ENCODE data around the gene DMTF1. TPM values are rescaled to one million over a fixed set of nuclear protein-coding genes. Genes with fewer than 3 reads are reported as not detected.

Gene DMTF1
- total RNA-seq, 1 donor from 2014 or later = 168 TPM

- peaks cover 4% of the 10 kb centered on the region for H3K9me3 Mint-ChIP-seq (ENCODE audit: unreplicated experiment)
- TF ChIP-seq CTCF (IDR thresholded peaks at IDR 0.05; ENCODE audit: partially characterized antibody, unreplicated experiment) = no peak
- no peak overlapping the region for H3K27ac Mint-ChIP-seq (ENCODE audit: unreplicated experiment)
- H3K36me3 Mint-ChIP-seq (ENCODE audit: unreplicated experiment) = no peaks in the 10 kb centered on the region
- H3K4me1 Mint-ChIP-seq (ENCODE audit: low read depth, unreplicated experiment) = no peaks in the 10 kb centered on the region
- DNase-seq = no peak
- H3K4me3 Mint-ChIP-seq (ENCODE audit: unreplicated experiment) = no peak overlapping the region
- H3K27me3 Mint-ChIP-seq (ENCODE audit: unreplicated experiment) = peaks cover 7% of the 10 kb centered on the region
These were observed 71.4 kb downstream of the DMTF1 start for GRCh38 chr7:87223666-87224065.

- no peak for DNase-seq
- H3K4me1 Mint-ChIP-seq (ENCODE audit: low read depth, unreplicated experiment) = no peaks in the 10 kb centered on the region
- no peak overlapping the region for H3K4me3 Mint-ChIP-seq (ENCODE audit: unreplicated experiment)
- no peaks in the 10 kb centered on the region for H3K36me3 Mint-ChIP-seq (ENCODE audit: unreplicated experiment)
- H3K9me3 Mint-ChIP-seq (ENCODE audit: unreplicated experiment) = peaks cover 4% of the 10 kb centered on the region
- TF ChIP-seq CTCF (IDR thresholded peaks at IDR 0.05; ENCODE audit: partially characterized antibody, unreplicated experiment) = no peak
- H3K27ac Mint-ChIP-seq (ENCODE audit: unreplicated experiment) = no peak overlapping the region
- peaks cover 3% of the 10 kb centered on the region for H3K27me3 Mint-ChIP-seq (ENCODE audit: unreplicated experiment)
These were observed 73.4 kb downstream of the DMTF1 start for GRCh38 chr7:87225696-87226095.

- Mint-ChIP-seq H3K36me3 (ENCODE audit: unreplicated experiment) (no peaks in the 10 kb centered on the region), H3K4me3 (ENCODE audit: unreplicated experiment) (peak overlapping the region; percentile 4), H3K9me3 (ENCODE audit: unreplicated experiment) (peaks cover 4% of the 10 kb centered on the region), H3K27ac (ENCODE audit: unreplicated experiment) (no peak overlapping the region), H3K4me1 (ENCODE audit: low read depth, unreplicated experiment) (no peaks in the 10 kb centered on the region), H3K27me3 (ENCODE audit: unreplicated experiment) (no peaks in the 10 kb centered on the region)
- no peak for DNase-seq
- no peak for TF ChIP-seq CTCF (IDR thresholded peaks at IDR 0.05; ENCODE audit: partially characterized antibody, unreplicated experiment)
These were observed 74.2 kb downstream of the DMTF1 start for GRCh38 chr7:87226495-87226894.

GRCh38 chr7:87231258-87231657 lies 79.0 kb downstream of the DMTF1 start:
- H3K9me3 Mint-ChIP-seq (ENCODE audit: unreplicated experiment) = peaks cover 3% of the 10 kb centered on the region
- H3K27me3 Mint-ChIP-seq (ENCODE audit: unreplicated experiment) = peaks cover 2% of the 10 kb centered on the region
- H3K27ac Mint-ChIP-seq (ENCODE audit: unreplicated experiment) = no peak overlapping the region
- no peaks in the 10 kb centered on the region for H3K4me1 Mint-ChIP-seq (ENCODE audit: low read depth, unreplicated experiment)
- H3K36me3 Mint-ChIP-seq (ENCODE audit: unreplicated experiment) = no peaks in the 10 kb centered on the region
- no peak for TF ChIP-seq CTCF (IDR thresholded peaks at IDR 0.05; ENCODE audit: partially characterized antibody, unreplicated experiment)
- no peak for DNase-seq
- H3K4me3 Mint-ChIP-seq (ENCODE audit: unreplicated experiment) = no peak overlapping the region

- Mint-ChIP-seq H3K4me3 (ENCODE audit: unreplicated experiment) (no peak overlapping the region), H3K27ac (ENCODE audit: unreplicated experiment) (no peak overlapping the region), H3K36me3 (ENCODE audit: unreplicated experiment) (no peaks in the 10 kb centered on the region), H3K27me3 (ENCODE audit: unreplicated experiment) (peaks cover 2% of the 10 kb centered on the region), H3K4me1 (ENCODE audit: low read depth, unreplicated experiment) (no peaks in the 10 kb centered on the region), H3K9me3 (ENCODE audit: unreplicated experiment) (peaks cover 2% of the 10 kb centered on the region)
- DNase-seq = no peak
- no peak for TF ChIP-seq CTCF (IDR thresholded peaks at IDR 0.05; ENCODE audit: partially characterized antibody, unreplicated experiment)
These were observed 79.5 kb downstream of the DMTF1 start for GRCh38 chr7:87231711-87232110.

All from glutamatergic neuron (in vitro differentiated cells).